Endothelial cell of umbilical vein (primary cell): ENCODE results near the gene CCDC82. TPM values are rescaled to one million over a fixed set of nuclear protein-coding genes. Genes with fewer than 3 reads are reported as not detected.

Experiments used
- BruUV-seq: library from RNA; stranded (reverse); fragments of 400-500 nt; replicated peaks from 2 replicates; lab custom pipeline; 2021; lab: Mats Ljungman, UMichigan
- CTCF ChIA-PET: fragments of 300-600, 350-600 bp; sonication (Branson Sonifier 250); formaldehyde crosslinking; loops from one replicate; lab custom pipeline; 2021; ENCODE audit warnings: antibody characterized with exemption, inconsistent platforms; lab: Charles Lee
- POLR2A ChIA-PET: fragments of 300-600, 350-600 bp; sonication (Branson Sonifier 250); formaldehyde crosslinking; loops from one replicate; lab custom pipeline; 2021; ENCODE audit warnings: antibody characterized with exemption, inconsistent platforms; lab: Charles Lee
- DNase-seq: peaks from one replicate; pipeline ENCODE4 v3.0.0-alpha.2; 2011; ENCODE audit warnings: low read depth, low spot score
- FAIRE-seq: peaks from 2 replicates; lab custom pipeline; 2011; peaks lifted over from hg19 to GRCh38; lab: Jason Lieb, UNC
- H2AFZ ChIP-seq: 2 replicates; pipeline ENCODE4 v1.6.0; 2012; ENCODE audit warnings: low read depth, low read length, control low read depth, inconsistent platforms
- H3K27ac ChIP-seq: 2 replicates; pipeline ENCODE4 v1.5.1; 2011; ENCODE audit warnings: low read depth, mild to moderate bottlenecking, control low read depth, low read length, moderate library complexity; ENCODE audit not compliant: insufficient read depth
- H3K27me3 ChIP-seq, 2 experiments: 2 replicates each; pipeline versions ENCODE4 v1.6.0 to v1.6.1; 2011; ENCODE audit warnings: low read length in 2 of 2, mixed read lengths in 1 of 2; ENCODE audit not compliant: control insufficient read depth in 2 of 2, insufficient read depth in 2 of 2
- H3K36me3 ChIP-seq, 2 experiments: 2 replicates in 1 of 2; 3 replicates in 1 of 2; pipeline ENCODE4 v1.5.1; 2011; ENCODE audit warnings: low read length in 2 of 2, mild to moderate bottlenecking in 1 of 2, moderate library complexity in 1 of 2; ENCODE audit not compliant: control insufficient read depth in 2 of 2, insufficient read depth in 2 of 2; ENCODE audit errors: extremely low read depth in 1 of 2
- H3K4me1 ChIP-seq: 3 replicates; pipeline ENCODE4 v1.5.1; 2011; ENCODE audit warnings: mild to moderate bottlenecking, low read length; ENCODE audit not compliant: control insufficient read depth, insufficient read depth; ENCODE audit errors: extremely low read depth
- H3K4me2 ChIP-seq: 2 replicates; pipeline ENCODE4 v1.6.1; 2011; ENCODE audit warnings: low read length, control low read depth, mixed read lengths; ENCODE audit not compliant: insufficient read depth
- H3K4me3 ChIP-seq, 3 experiments: fragments of 200-600 bp in 1 of 3; sonication (generic), shearing (Covaris generic) in 1 of 3; replicated peaks in 1 of 3; 2 replicates each; pipeline ENCODE4 v1.5.1; 2011 to 2016; ENCODE audit warnings: control low read depth in 3 of 3, low read length in 3 of 3, mild to moderate bottlenecking in 2 of 3, inconsistent platforms in 1 of 3, low read depth in 1 of 3, moderate library complexity in 1 of 3; ENCODE audit not compliant: insufficient read depth in 1 of 3
- H3K79me2 ChIP-seq: 2 replicates; pipeline ENCODE4 v1.6.0; 2012; ENCODE audit warnings: low read length, inconsistent platforms; ENCODE audit not compliant: control insufficient read depth, insufficient read depth
- H3K9ac ChIP-seq: replicated peaks from 2 replicates; pipeline ENCODE3; 2011; ENCODE audit warnings: low read length, control low read depth; ENCODE audit not compliant: insufficient read depth; ENCODE audit errors: extremely low read depth
- H3K9me1 ChIP-seq: replicated peaks from 3 replicates; pipeline ENCODE4 v1.6.0; 2011; ENCODE audit warnings: mild to moderate bottlenecking, low read length; ENCODE audit not compliant: control insufficient read depth, insufficient read depth; ENCODE audit errors: extremely low read depth
- H3K9me3 ChIP-seq: replicated peaks from 2 replicates; pipeline ENCODE4 v1.5.1; 2012; ENCODE audit warnings: low read length, inconsistent platforms; ENCODE audit not compliant: control insufficient read depth, insufficient read depth
- H4K20me1 ChIP-seq: replicated peaks from 2 replicates; pipeline ENCODE3; 2011; ENCODE audit warnings: mild to moderate bottlenecking, low read length; ENCODE audit not compliant: control insufficient read depth, insufficient read depth; ENCODE audit errors: extremely low read depth
- EZH2 ChIP-seq: IDR thresholded peaks from 2 replicates; pipeline ENCODE4 v1.6.1; 2012; ENCODE audit warnings: borderline replicate concordance, low read depth, mild to moderate bottlenecking, moderate library complexity, low read length, inconsistent platforms; ENCODE audit not compliant: severe bottlenecking
- FOS ChIP-seq: IDR thresholded peaks from 2 replicates; pipeline ENCODE4 v1.6.1; 2011; ENCODE audit warnings: mild to moderate bottlenecking, low read length, moderate library complexity, borderline replicate concordance; ENCODE audit not compliant: insufficient read depth
- GATA2 ChIP-seq: IDR thresholded peaks from 2 replicates; pipeline ENCODE4 v1.7.0; 2011; ENCODE audit warnings: low read depth, mild to moderate bottlenecking, moderate library complexity, mixed read lengths, low read length; ENCODE audit not compliant: insufficient read length, insufficient read depth
- JUN ChIP-seq: IDR thresholded peaks from 2 replicates; pipeline ENCODE4 v1.6.1; 2011; ENCODE audit warnings: borderline replicate concordance, low read depth; ENCODE audit not compliant: insufficient read length, insufficient read depth
- POLR2A ChIP-seq: IDR thresholded peaks from 2 replicates; pipeline ENCODE4 v1.6.1; 2012; ENCODE audit warnings: low read depth, mild to moderate bottlenecking, control low read depth, low read length
- POLR2AphosphoS5 ChIP-seq: IDR thresholded peaks from 2 replicates; pipeline ENCODE4 v1.6.1; 2012; ENCODE audit warnings: low read depth, mild to moderate bottlenecking, control low read depth, low read length, moderate library complexity; ENCODE audit not compliant: insufficient read depth
- dilution Hi-C: fragments of 300-500 bp; cut with MboI; formaldehyde crosslinking; loops from one replicate; pipeline ENCODE4 v1.15.0; 2019; ENCODE audit warnings: low sequenced_read_pairs; ENCODE audit not compliant: extremely low pct_ligation_motif_present
- intact Hi-C: fragments of 100-400 bp; cut with micrococcal nuclease; formaldehyde crosslinking; loops from one replicate; pipeline ENCODE4 v1.10.0; 2022
- polyA plus RNA-seq, 4 experiments: library from polyadenylated mRNA; depleted of rRNA in 3 of 4; stranded (reverse) in 3 of 4; unstranded in 1 of 4; fragments of >200 nt; gene quantifications; 2 replicates each; pipeline versions ENCODE4 v1.2.1 to v1.2.3, GENCODE V29; 2011 to 2012; ENCODE audit warnings: missing spikeins in 1 of 4
- total RNA-seq: library from RNA; stranded (reverse); gene quantifications from 2 replicates; pipeline ENCODE4 v1.2.3, GENCODE V29; 2021
- TF ChIP-seq, protein P1 (sequence below): IDR thresholded peaks from 2 replicates; pipeline ENCODE4 v1.6.1; 2011; ENCODE audit not compliant: insufficient read depth, insufficient read length
- TF ChIP-seq, protein P2 (sequence below), 2 donors: IDR thresholded peaks; 1 replicate in 1 of 2; 2 replicates in 1 of 2; pipeline ENCODE4 v1.5.1; 2011; ENCODE audit warnings: low read length in 2 of 2, mild to moderate bottlenecking in 2 of 2, moderate library complexity in 2 of 2, control low read depth in 1 of 2, inconsistent platforms in 1 of 2, low read depth in 1 of 2; ENCODE audit not compliant: insufficient read depth in 1 of 2; ENCODE audit errors: extremely low read depth in 1 of 2

CCDC82 gene
- total and polyA plus RNA-seq, 2 donors (not counting 3 experiments of a cell fraction or from before 2014, with no cell fraction given): 8.1 to 33.4 TPM

DNA sequence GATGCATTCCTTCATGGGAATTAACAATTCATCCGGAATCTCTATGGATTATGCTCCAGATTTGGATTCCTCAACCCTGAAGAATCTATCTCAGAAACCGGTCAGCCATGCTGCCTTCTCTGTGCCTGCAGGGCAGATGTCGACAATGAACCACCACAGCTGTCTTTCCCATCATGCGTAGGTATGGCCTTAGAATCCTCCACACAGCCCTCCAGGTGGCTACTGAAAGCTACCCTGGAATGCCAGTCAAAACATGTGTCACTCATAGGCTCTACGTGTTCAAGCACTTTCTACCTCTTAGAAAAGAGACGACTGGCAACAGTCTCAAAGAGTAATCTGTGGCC, 66.1 kb downstream of the CCDC82 start:
- ChIA-PET POLR2A (no interaction called here), CTCF (interaction anchor here (1.0 kb wide), 1 partner anchor 12 kb away, joined by 4 read pairs; no protein-coding TSS in a partner anchor)
- no peaks in the 10 kb centered on the region for H3K9me3 ChIP-seq
- no peak for DNase-seq
- intact Hi-C loops: no loop called here
- H3K4me1 ChIP-seq: peaks cover 2% of the 10 kb centered on the region
- no peaks in the 10 kb centered on the region for H3K36me3 ChIP-seq
- BruUV-seq: no TSS peak
- H2AFZ ChIP-seq: no peak overlapping the region
- dilution Hi-C loops: no loop called here
- no peaks in the 10 kb centered on the region for H3K9me1 ChIP-seq
- TF ChIP-seq GATA2: no peak
- no peak for TF ChIP-seq POLR2AphosphoS5
- TF ChIP-seq, protein P1, sequence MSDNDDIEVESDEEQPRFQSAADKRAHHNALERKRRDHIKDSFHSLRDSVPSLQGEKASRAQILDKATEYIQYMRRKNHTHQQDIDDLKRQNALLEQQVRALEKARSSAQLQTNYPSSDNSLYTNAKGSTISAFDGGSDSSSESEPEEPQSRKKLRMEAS: no peak
- TF ChIP-seq FOS: no peak
- no peak for TF ChIP-seq JUN
- no peak for TF ChIP-seq POLR2A
- TF ChIP-seq, protein P2, sequence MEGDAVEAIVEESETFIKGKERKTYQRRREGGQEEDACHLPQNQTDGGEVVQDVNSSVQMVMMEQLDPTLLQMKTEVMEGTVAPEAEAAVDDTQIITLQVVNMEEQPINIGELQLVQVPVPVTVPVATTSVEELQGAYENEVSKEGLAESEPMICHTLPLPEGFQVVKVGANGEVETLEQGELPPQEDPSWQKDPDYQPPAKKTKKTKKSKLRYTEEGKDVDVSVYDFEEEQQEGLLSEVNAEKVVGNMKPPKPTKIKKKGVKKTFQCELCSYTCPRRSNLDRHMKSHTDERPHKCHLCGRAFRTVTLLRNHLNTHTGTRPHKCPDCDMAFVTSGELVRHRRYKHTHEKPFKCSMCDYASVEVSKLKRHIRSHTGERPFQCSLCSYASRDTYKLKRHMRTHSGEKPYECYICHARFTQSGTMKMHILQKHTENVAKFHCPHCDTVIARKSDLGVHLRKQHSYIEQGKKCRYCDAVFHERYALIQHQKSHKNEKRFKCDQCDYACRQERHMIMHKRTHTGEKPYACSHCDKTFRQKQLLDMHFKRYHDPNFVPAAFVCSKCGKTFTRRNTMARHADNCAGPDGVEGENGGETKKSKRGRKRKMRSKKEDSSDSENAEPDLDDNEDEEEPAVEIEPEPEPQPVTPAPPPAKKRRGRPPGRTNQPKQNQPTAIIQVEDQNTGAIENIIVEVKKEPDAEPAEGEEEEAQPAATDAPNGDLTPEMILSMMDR (IDR thresholded peaks at IDR 0.05; ENCODE audit: extremely low read depth in 1 of 2, insufficient read depth in 1 of 2, low read depth in 1 of 2, low read length in 2 of 2): no peak
- no peak for TF ChIP-seq EZH2
- no peaks in the 10 kb centered on the region for H3K27me3 ChIP-seq
- no peak overlapping the region for H3K4me3 ChIP-seq
- no peak overlapping the region for H3K9ac ChIP-seq
- H4K20me1 ChIP-seq: no peaks in the 10 kb centered on the region
- no peak for FAIRE-seq
- H3K4me2 ChIP-seq: no peak overlapping the region
- H3K27ac ChIP-seq: no peak overlapping the region
- H3K79me2 ChIP-seq: peaks cover 11% of the 10 kb centered on the region
